ENCODE results near the gene NFIA.

DNA sequence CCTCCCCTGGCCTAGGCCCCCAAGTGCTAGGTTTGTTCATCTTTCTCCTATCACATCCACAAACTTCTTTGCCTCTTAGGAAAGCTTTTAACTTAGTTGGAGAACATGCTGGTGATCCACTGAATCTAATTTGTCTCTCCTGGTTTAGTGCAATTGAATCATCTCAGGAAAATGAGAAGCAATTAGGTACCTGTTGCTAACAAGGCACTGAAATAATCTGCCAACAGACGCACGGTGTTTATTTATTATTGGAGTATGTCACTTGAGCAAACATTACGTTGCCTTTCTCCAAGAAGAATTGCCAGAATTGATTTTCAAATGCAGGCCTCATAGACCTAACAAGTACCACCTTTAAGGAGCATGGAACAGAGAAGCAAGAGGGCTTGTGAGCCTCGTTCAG, 309.4 kb downstream of the NFIA start:
- TF ChIP-seq CTCF (IDR thresholded peaks at IDR 0.05) (no peak), POLR2A (IDR thresholded peaks at IDR 0.05) (no peak), POLR2AphosphoS5 (IDR thresholded peaks at IDR 0.05) (no peak)
